Inferior parietal cortex (tissue), 1 donor: ENCODE measurements around the gene VPS11.
"Not testable (repeated sequence)": the region's sequence is repeated elsewhere in the genome, so short reads cannot be mapped to it uniquely, and the experiment has no call there.

Experiments
- DNase-seq: peaks from one replicate; pipeline ENCODE4 v3.0.0-alpha.2; 2016; ENCODE audit errors: extremely low spot score

The VPS11 gene

DNA sequence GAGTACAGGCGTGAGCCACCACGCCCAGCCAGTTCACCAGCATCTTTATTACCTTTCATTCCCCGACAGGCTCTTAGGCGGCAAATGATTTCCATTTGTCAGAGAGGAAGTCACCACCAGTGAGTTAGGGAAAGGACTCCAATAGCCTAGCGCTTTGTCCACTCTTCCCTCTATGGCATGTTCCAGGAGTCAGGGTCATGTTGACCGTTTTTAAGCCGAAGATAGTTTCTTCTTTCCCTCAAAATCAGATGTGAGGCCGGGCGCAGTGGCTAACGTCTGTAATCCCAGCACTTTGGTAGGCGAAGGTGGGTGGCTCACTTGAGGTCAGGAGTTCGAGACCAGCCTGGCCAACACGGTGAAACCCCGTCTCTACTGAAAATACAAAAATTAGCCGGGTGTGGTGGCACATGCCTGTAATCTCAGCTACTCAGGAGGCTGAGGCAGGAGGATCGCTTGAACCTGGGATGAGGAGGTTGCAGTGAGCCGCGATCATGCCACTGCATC, 35.6 kb downstream of the VPS11 start:
- DNase-seq: not testable (repeated sequence)

DNA sequence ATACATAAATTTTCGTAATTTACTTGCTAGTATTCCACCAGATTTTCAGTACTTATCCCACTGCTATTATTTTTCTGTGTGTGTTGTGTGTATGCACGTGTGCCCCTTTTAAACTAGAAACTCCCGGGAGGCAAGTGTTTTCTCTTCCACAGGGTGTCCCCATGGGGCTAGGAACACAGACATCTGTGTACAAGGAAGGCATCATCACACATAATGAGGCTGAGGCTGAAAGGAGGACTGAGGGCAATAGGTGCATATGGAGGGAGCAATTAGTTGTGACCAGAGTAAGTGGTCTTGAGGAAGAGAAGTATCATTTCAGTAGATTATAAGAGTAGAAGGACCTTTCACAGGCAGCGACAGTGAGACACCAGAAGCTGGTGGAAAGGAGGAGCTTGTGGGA, 36.2 kb downstream of the VPS11 start:
- no peak for DNase-seq

DNA sequence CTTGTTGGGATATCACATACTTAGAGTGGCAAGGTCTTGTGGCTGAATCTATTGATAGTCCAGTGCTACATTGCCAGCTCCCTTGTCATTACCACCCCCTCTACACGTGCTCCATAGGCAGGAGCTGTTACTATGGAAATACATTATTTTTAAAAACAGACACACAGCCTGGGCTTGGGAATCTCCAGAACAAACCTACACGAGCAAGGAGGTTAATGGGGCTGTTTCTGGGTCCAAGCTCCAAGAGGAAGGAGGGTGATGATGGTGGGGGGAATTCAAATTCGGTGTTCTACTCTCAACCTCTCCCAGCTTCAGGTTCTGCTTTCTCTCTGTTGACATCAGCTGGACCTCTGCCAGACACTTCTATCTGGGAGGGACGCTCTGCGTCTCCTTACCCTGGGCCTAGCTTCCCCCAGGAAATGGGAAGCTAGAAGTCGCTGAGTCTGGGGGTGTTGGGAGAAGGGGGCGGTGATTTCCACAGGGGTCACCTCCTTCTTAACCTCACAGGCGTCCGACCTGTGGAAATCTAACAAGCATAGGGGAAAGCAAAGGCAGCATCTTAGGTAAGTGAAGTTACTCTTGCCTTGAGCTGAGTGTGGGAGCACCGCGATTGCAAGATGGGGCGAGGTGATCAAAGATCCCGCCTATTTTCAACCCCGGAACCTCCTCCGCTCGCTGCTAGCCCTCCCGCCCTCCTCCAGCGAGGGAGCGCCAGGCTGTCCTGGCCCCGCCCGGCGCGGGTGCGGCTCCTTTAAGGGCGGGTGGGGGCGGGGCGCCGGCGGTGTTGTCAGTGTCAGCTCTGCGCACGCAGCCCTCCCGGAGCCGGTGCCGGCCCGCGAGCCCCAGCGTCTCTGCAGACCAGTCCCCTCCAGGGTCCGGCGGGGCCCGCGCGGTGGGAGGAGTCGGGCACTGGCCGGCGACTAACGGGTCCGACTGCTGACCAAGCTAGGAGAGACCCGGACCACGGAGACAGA, 39.2 kb downstream of the VPS11 start, which contains the start of gene C2CD2L:
Gene C2CD2L (plus strand): TSS at position 781 of the 974 bp plus-strand sequence. CDS start 398 bp downstream, outside the sequence.
- peak; percentile 78 for DNase-seq

DNA sequence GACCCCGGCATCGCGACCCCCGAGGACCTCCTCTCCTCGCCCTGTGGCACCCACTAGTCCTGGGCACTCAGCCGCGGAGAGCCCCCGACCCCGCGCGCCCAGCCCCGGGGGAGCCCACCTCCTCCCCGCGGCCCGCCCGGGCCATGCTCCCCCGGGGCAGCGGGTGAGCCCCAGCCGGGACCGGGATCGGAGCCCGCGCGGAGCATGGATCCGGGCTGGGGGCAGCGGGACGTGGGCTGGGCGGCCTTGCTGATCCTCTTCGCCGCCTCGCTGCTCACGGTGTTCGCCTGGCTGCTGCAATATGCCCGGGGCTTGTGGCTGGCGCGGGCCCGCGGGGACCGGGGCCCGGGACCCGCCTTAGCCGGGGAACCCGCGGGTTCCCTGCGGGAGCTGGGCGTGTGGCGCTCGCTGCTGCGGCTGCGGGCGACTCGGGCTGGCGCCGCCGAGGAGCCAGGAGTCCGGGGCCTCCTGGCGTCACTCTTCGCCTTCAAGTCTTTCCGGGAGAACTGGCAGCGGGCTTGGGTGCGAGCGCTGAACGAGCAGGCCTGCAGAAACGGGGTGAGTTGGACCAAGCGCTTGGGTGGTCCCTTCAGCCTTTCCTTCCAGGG, 40.0 kb downstream of the VPS11 start:
- no peak for DNase-seq

DNA sequence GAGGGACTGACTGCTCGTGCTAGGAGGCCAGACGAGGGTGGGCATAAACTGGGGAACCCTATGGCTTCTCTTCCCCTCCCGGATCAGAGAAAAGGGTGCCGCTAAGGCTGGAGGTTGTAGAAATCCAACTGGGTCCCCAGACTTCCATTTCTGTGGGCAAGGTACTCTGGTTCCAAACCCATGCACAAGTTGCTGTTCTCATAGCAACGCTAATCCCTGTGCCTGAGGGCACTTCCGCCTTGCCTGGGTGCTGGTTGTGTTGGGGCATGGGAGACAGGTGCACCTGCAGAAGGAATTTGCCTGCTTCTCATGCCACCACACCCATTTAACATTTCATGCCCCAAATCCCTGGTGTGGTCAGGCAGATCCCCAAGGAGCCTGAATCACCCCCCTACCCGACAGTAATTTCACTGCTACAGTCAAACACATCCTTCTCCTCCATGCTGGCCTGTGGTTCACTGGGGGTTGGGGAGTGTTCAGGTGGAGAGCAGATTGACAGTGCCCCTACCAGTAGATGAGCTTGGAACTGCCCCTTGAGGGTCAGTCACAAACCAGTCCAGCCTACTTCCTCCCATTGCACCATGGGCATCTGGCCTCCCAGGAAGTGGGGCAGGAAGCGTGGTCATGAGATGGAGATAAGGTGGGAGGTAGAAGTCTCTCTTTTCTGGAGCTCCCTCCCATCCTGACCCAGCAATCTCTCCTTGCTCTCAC, 40.7 kb downstream of the VPS11 start:
- no peak for DNase-seq

DNA sequence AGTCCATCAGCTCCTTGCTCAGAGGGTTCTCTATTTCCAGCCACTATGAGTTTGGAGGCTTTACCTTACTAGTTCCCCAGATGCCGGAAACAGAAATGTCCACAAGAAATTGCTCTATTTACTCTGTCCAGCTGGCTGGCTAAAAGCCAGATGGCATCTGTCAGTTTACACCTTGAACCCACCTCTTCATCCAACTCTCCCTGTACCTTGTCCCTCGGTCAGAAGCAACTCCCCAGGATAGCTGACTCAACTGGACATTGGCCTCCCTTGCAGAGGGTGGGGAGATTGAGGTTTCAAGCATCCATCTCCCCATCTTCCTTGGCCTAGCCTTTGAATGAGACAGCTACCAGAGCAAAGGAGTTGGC, 41.2 kb downstream of the VPS11 start:
- no peak for DNase-seq

DNA sequence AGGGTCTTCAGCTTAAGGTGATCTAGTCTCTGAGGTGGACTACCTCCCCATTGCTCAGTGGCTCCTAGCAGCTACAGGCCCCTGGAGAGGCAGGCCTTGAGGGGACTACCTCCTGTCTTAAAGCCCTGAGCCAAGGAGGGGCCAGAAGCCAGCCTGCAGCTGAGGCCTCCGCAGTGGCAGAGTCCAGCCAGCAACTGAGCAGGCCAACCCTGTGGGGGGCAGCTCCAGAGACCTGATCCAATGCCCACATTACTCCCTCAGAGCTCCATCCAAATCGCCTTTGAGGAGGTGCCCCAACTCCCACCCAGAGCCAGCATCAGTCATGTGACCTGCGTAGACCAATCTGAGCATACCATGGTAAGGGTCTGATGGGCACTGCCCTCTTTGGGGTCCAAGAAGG, 42.2 kb downstream of the VPS11 start:
- no peak for DNase-seq

DNA sequence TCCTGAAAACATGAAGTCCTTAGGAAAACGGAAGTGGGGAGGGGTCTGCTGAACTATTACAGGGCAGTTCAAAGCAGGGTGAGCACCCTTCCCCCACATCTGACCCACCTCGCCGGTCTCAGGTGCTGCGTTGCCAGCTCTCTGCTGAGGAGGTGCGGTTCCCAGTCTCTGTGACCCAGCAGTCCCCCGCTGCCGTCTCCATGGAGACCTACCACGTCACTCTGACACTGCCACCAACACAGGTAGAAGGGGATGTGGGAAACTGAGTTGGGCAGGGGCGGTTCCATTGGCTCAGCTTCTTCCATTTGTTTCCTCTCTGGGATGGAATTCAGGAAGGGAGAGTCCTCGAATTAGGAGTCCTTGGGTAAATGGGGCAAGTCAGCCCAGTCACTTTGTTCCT, 42.8 kb downstream of the VPS11 start:
- no peak for DNase-seq

DNA sequence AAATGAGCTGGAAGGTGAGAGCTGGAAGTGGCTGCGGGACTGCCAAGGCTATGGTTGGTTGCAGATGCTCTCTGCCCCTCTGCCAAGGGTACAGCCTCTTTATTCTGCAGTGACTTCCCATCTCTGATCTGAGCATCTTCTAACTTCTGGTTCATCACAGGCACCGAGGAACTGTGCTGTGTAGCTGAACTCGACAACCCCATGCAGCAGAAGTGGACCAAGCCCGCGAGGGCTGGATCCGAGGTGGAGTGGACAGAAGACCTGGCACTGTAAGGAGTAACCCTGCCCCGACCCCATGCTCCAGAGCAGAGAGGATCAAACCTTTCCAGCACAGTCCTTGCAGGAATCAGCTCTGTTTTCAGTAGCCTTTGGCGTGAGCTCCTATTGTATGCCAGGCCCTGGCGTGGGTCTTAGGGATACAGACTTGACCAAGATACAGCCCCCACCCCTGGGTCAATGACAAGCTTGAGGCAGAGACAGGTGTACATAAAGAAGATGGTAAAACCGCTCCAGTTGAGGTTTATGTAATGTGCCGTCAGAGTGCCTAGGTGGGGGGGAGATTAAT, 43.8 kb downstream of the VPS11 start:
- DNase-seq: no peak

DNA sequence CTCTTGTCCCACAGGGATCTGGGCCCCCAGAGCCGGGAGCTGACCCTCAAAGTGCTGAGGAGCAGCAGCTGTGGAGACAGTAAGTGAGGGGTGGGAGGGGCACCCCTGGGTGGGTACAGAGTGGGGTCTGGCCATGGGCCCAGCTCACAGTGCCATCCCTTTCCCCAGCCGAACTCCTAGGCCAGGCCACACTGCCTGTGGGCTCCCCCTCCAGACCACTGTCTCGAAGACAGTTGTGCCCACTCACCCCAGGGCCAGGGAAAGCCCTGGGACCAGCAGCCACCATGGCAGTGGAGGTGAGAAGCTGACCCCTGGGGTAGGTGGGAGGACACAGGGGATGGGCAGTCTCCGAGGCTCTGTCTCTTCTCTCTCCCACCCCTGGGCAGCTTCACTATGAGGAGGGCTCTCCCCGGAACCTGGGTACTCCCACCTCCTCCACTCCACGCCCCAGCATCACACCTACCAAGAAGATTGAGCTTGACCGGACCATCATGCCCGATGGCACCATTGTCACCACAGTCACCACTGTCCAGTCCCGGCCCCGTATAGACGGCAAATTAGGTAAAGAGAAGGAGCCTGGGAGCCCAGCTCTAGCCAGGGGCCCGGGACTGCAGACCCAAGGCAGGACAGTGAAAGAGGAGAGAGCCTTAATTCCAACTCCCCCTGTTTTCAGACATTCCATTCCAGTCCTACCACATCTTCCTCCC, 44.8 kb downstream of the VPS11 start:
- no peak for DNase-seq

DNA sequence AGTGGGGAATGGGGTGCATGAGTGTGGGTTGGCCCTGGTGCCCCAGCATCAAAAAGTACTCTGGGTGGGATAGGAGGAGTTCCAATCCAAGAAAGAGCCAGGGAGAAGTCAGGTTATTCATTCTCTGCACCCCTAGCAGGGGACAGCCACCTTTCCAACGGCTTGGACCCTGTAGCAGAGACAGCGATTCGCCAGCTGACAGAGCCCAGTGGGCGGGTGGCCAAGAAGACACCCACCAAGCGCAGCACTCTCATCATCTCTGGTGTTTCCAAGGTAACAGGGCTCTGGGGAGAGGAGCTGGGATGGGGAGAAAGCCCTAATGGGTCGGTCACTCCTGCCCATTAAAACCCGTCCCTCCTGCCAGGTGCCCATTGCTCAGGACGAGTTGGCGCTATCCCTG, 46.1 kb downstream of the VPS11 start:
- no peak for DNase-seq

DNA sequence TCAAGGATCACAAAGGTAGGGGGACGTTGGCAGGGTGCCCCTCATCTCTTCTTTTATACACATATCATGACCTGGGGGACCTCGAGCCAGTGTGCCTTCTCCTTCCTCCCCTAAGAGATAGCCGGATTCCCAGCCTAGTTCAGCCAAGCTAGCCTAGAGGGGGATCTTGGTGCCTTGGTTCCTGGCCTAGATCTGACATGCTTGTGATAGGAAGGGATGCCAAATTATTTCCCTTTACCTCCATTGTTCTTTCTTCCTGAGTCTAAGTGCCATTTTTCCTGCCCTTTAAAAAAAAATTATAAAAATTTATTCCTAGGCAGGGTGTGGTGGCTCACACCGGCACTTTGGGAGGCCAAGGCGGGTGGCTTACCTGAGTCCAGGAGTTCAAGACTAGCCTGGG, 46.7 kb downstream of the VPS11 start:
- DNase-seq: no peak

DNA sequence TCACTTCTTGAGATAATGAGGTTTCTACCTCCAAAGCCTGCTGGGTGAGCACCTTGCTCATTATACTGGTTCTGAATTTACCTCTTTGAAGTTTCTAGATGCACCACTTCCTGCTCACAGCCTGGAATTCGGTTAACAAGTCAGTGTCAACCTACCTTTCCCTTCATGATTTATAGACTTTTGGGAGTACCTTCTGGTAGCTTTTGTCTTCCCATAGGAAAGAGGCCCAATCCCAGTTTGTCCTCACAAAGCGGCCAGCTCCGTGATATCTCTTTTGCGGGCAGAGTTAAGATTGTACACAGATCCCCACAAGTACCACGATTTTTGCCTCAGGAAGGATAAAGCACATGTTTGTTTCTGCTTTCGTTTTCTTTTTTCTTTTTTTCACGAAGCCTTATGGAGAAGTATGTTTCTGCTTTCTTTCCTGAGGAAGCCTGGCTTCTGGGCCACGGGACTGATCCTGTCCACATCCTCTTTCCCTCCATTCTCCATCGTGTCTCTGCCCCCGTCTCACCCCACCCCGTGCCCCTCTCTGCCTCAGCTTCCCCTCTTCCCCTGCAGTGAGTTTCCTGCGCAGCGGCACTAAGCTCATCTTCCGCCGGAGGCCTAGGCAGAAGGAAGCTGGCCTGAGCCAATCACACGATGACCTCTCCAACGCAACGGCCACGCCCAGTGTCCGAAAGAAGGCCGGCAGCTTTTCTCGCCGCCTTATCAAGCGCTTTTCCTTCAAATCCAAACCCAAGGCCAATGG, 48.0 kb downstream of the VPS11 start:
- no peak for DNase-seq

DNA sequence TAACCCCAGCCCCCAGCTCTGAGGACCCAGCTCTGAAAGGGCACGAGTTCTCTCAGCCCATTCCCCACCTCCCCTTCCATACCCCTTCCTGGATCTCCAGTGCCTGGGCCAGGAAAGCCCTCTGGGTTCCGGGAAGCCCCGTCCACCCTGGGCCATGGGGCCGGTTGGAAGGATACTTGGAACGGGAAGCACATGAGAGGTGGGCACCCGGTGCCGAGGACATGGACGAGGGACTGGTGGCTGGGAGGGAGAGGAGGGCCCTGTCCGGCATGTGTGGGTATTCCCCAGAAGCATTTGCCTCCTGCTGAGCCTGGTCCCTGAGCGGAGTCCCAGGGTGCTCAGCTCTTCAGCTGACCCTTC, 48.6 kb downstream of the VPS11 start:
- no peak for DNase-seq

DNA sequence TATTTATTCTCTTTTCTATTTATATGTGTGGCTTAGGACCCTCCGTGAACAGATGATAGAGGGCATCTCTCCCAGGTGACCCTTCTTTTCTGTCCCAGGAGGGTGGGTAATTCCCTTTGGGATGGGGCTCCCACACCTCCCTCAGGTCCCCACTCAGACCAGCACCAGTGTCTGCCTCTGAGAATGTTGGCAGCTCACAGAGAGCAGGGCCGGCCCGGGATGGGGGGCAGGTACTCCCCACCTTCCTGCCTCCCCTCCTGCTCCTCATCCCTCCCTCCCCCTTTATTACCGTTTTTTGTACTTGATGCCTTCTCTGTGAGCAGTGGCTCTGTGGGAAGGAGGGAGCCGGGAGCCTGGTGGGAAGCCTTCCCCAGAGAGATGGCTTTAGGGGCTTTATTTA, 49.0 kb downstream of the VPS11 start:
- DNase-seq: no peak

DNA sequence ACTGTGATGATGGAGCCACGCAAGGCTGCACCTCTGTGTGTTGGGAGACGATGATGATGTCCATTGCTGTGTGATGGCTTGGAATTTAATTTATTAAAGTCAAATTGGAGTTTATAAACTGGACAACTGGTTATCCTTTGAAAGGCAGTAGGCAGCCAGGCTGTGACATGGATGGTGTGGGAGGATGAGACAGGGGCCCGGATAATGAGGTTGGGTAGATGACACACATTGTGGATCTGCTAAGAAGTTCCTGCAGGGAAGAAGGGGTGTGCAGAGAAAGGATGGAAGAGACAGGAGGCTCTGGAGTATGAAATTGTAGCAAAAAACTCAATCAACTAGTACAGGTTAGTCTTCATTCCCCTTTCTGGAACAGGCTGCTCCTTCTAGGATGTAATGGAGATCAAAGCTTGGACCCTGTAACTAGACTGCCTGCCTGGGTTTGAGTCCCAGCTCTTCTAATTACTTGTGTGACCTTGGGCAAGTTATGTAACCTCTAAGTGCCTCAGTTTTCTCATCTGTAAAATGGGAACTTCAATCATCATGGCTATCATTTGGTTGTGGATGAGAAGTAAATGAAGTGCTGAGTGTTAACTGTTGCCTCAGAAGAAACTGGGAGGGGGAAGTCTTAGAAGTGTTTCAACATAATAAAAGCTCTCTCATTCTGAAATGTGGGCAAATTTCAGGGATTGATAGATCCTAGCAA, 49.5 kb downstream of the VPS11 start:
- DNase-seq: no peak

DNA sequence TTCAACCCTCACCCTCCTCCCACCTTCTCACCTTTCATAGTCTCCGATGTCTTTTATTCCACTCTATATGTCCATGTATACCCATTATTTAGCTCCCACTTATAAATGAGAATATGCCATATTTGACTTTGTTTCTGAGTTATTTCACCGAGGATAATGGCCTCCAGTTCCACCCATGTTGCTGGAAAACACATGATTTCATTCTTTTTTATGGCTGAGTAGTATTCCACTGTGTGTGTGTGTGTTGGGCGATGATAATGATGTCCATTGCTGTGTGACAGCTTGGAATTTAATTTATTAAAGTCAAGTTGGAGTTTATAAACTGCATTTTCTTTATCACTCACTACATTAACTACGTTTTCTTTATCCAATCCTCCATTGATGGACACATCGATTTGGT, 50.6 kb downstream of the VPS11 start:
- DNase-seq: no peak

DNA sequence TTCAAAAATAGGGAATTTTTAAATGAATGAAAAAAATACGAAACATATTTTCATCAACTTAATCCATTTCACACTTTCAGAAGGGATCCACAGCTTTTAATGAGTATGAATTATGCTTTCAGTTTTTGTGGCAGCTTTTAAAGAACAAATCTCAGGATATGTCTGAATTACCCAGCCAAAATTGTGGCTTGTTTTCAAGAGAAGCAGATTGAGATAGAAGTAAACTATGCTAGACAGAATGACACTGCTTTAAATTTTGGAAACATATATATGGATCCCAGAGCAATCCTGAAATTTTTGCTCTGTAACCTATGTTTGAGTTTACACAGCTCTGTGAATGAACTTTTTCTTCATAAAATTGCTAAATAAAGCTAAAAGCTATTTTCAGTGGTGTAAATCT, 51.3 kb downstream of the VPS11 start:
- no peak for DNase-seq

DNA sequence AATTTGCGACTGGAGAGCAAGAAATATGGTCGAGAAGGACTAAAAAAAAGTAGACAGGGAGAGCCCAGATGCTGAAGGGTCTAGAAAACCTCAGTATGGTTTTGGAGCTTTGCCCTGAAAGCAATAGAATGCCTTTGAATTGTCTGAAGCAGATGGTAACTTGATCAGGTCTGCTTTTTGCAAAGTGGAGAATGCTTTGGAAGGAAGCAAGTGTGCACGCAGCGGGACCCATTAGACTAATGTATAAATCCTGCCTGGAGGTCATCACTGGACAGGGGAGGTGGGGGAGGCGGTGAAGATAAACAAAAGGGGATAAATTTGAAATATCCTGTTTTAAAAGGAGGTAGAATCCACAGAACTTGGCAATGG, 53.0 kb downstream of the VPS11 start:
- DNase-seq: peak; percentile 39
